Posterior vena cava (tissue), 2 donors: Measurements from ENCODE around the gene CAB39. TPM values are rescaled to one million over a fixed set of nuclear protein-coding genes. Genes with fewer than 3 reads are reported as not detected.

Experiments
- DNase-seq: peaks from one replicate; pipeline ENCODE4 v3.0.0-alpha.2; 2020; ENCODE audit warnings: low spot score
- intact Hi-C, 2 donors: fragments of 100-400 bp; cut with DNase I; formaldehyde crosslinking; loops; one replicate each; pipeline versions ENCODE4 v1.14.1 to v1.14.2; 2022 to 2023
- total RNA-seq, 2 donors: library from RNA; stranded (reverse); fragmentation: NEBNext Ultra II Directional; extraction: Animal tissue kit (Norgen Biotek cat#: 25700); gene quantifications; one replicate each; pipeline ENCODE4 v1.2.1, GENCODE V29; 2021
- donor health status: DM: yes; HTN: yes; CAD: no.
- donor health status: DM: yes; HTN: yes; CAD: no.

Gene CAB39
- total RNA-seq, 2 donors from 2014 or later = 62.3 to 76.0 TPM

DNA sequence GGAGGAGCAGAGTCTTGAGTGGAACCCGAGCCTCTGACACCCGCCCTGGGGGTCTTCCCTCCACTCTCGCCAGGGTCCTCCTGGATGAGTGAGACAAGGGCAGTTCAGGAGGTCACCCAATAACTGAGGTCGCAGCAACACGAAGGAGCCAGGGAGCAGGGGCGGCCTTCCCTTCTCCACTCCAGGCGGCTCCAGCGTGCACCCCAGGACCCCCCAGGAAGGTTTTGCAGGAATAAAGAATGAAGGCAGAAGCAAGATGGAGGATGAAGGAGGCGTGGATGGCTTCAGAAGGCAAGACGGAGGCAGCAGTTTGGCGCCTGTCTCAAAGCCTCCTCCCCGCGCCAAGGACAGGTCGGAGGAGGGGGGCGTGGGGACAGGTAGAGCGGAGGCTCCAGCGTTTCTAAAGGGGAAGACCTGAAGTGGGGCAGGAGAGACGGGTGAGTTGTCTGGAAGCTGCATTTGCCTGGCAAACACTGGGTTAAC, 151.5 kb downstream of the CAB39 start:
- intact Hi-C loops = no loop called here
- DNase-seq = no peak

GRCh38 chr2:230864605-230865306, 152.1 kb downstream of the CAB39 start, which contains the start of gene ITM2C:
Gene ITM2C, plus strand, starts transcription at chr2:230864942. Its CDS starts 84 bp downstream, at chr2:230865026.
- DNase-seq = no peak
- intact Hi-C loops = no loop called here

DNA sequence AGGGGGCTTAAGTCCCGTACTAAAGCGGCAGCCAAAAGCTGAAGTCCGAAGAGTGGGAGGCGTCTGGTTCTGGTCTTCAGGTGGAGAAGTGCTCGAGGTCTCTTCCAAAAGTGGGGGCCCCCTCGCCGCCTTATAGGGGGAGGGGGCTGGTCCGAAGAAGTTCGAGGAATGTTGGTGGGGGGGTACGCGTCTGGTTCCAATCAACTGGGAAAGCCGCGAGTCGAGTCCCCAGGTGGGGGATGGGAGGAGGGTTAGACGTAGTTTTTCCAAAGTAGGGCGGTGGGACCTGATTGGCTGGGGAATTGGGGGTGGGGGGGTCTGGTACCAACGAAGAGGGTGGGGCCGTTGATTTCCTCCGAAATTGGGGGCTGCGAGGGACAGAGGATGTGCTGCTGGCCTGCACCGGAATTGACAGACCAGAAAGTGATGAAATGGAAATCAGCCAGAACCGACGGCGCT, 152.7 kb downstream of the CAB39 start:
- no peak for DNase-seq
- intact Hi-C loops = no loop called here

DNA sequence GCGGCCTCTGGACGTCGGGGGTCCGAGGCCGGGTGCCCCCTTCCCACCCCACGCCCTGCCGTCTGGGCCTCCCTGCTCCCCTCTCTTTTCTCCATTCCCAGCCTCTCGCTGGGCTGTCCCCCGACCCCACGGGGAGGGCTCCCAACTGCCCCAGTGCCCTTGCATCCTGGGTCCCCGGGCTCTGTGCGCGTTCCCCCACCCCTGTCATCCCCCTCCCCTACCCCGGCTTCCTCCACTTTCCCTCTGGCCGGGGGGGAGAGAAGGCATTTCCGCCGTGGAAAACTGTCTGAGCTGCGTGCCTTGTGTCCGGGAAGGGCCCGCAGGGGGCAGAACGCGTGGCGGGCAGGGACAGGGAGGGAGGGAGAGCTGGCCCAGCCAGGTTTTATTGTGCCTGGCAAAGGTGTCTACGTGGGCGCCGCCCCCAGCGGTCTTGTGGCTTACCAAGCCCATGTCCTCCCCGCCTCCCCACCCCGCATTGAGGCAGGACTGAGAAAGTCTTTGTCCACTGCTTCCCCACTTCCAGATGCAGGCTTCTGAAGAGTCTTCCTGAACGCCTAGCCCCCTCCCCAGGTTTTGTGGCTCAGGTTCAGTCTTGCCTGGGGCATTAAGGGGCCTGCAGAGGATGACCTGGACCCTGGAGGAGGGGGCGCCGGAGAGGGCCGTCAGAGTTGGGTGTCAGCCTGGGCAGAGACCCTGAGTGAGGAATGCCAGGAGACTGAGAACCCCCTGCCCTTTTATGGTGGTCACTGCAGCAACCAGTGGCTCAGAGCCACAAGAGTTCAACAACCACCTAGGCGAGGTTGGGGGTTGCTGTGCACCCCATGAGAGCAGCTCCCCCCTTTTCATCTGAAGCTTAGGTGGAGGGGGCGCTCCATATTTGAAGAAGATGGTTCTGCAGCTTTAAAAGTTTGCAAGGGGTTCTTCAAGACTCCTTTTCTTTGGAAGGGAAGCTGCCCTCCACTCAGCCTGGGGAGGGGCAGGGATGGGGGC, 153.4 kb downstream of the CAB39 start:
- intact Hi-C loops = no loop called here
- DNase-seq = no peak

GRCh38 chr2:230866756-230867523, 154.3 kb downstream of the CAB39 start:
- no peak for DNase-seq
- intact Hi-C loops = no loop called here

DNA sequence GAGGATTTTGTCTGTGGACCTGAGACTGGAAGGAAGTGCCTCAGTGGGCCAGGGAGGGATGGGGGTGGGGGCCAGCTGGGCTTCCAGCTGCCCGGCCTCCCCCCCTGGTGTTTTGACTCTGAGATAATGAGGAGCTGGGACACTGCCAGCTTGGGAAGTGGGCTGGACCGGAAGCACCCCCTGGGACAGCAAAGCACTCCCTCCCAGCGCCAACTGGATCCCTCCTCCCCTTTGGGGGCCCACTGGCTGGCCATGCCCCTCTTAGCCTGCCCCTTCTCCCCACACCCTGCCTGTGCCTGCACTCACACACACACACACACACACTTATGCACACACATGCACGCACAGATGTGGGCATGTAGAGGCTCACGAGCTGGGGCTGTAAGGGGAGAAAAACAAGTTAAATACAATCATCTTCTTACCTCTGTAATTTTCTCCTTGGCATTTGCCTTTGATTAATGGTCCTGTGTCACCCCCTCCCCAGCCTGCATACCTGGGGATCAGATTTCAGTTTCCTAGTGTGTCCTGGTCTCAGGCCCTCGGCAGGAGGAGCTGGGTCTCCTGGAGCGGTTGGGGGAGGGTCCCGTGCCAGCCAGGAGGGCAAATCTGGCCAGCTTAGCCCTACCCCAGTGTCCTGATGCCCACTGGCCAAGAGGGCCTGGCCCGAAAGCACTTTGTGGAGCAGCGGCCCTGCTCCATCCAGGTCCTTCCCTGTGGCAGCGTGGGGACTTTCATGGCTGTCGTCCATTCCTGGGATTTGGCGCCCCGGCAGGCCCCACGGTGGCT, 155.7 kb downstream of the CAB39 start:
- intact Hi-C loops = no loop called here
- DNase-seq = no peak

GRCh38 chr2:230868947-230869913, 156.6 kb downstream of the CAB39 start:
- intact Hi-C loops = no loop called here
- DNase-seq = no peak

DNA sequence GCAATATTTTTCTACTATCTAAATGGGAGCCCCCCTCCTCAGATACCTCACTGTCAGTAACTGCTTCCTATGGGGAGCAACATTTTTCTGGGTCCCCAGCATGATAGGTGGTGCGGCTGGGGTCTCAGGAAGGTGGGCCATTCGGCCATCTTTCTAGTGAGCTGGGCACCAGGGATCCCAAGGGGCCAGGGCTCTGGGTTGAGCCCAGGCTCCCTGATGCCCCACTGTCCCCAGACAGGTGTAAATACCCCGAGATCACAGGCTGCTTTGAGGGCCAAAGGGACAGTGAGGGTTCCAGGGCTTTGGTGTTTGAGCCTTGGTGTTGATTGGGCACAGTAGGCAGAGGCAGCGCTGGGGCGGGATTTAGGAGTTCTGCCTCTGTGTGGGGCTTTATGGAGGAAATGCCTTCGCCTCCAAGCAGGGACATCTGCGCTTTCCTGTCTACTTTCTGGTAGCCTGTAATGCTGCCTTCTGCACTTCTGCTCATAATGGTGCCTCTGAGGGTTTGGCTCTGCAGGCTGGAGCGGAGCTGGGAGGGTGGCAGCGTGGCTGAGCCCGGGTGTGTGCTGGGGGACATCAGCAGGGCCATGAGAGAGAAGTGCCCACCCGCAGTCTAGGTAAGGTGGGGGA, 157.4 kb downstream of the CAB39 start:
- DNase-seq = no peak
- intact Hi-C loops = no loop called here

Other genes starting within 250 kb of the CAB39 start
- 10 to 100 TPM; 54.7 to 64.9 TPM for gene ITM2C, start 152.1 kb downstream of the CAB39 start, total RNA-seq
- gene GPR55, start 212.4 kb downstream of the CAB39 start, total RNA-seq = under 1 TPM; 0.14 to 0.19 TPM